Fibroblast of lung (primary cell): Measurements from ENCODE around the gene CALHM6. TPM values are rescaled to one million over a fixed set of nuclear protein-coding genes. Genes with fewer than 3 reads are reported as not detected.

Experiments used
- DNase-seq, 2 donors: peaks; one replicate each; pipeline versions ENCODE4 v3.0.0 to v3.0.0-alpha.2; 2010; ENCODE audit warnings: low read depth in 2 of 2
- H2AFZ ChIP-seq: 2 replicates; pipeline ENCODE4 v1.5.1; 2012; ENCODE audit warnings: low read length, control low read depth, inconsistent platforms
- H3K27ac ChIP-seq: 2 replicates; pipeline ENCODE4 v1.5.1; 2011; ENCODE audit warnings: low read length, control low read depth; ENCODE audit not compliant: insufficient read depth
- H3K27me3 ChIP-seq: 2 replicates; pipeline ENCODE4 v1.5.1; 2011; ENCODE audit warnings: mild to moderate bottlenecking, low read length; ENCODE audit not compliant: control insufficient read depth, insufficient read depth
- H3K36me3 ChIP-seq: 2 replicates; pipeline ENCODE4 v1.5.1; 2011; ENCODE audit warnings: low read length; ENCODE audit not compliant: control insufficient read depth, insufficient read depth
- H3K4me1 ChIP-seq: 2 replicates; pipeline ENCODE4 v1.5.1; 2011; ENCODE audit warnings: low read length; ENCODE audit not compliant: control insufficient read depth, insufficient read depth; ENCODE audit errors: extremely low read depth
- H3K4me2 ChIP-seq: 2 replicates; pipeline ENCODE4 v1.5.1; 2011; ENCODE audit warnings: low read length, control low read depth; ENCODE audit not compliant: insufficient read depth; ENCODE audit errors: extremely low read depth
- H3K4me3 ChIP-seq, 4 experiments: fragments of 200-600 bp in 1 of 4; sonication (generic) in 1 of 4; replicated peaks in 1 of 4; 2 replicates each; pipeline ENCODE4 v1.5.1; 2011 to 2016; ENCODE audit warnings: low read length in 4 of 4, low read depth in 3 of 4, mild to moderate bottlenecking in 3 of 4, control low read depth in 2 of 4, inconsistent platforms in 1 of 4, mixed read lengths in 1 of 4; ENCODE audit not compliant: insufficient read depth in 1 of 4; ENCODE audit errors: control extremely low read depth in 1 of 4
- H3K79me2 ChIP-seq: 2 replicates; pipeline ENCODE4 v1.5.1; 2012; ENCODE audit warnings: mild to moderate bottlenecking, low read length, inconsistent platforms; ENCODE audit not compliant: control insufficient read depth, insufficient read depth
- H3K9ac ChIP-seq: 2 replicates; pipeline ENCODE4 v1.5.1; 2011; ENCODE audit warnings: mild to moderate bottlenecking, low read length, control low read depth; ENCODE audit not compliant: insufficient read depth
- H3K9me3 ChIP-seq: 2 replicates; pipeline ENCODE4 v1.5.1; 2012; ENCODE audit warnings: low read depth, low read length; ENCODE audit not compliant: control insufficient read depth, insufficient read depth
- H4K20me1 ChIP-seq: 2 replicates; pipeline ENCODE4 v1.5.1; 2011; ENCODE audit warnings: low read length; ENCODE audit not compliant: control insufficient read depth, insufficient read depth; ENCODE audit errors: extremely low read depth
- CTCF ChIP-seq, 2 donors: IDR thresholded peaks in 1 of 2; conservative IDR thresholded peaks in 1 of 2; 1 replicate in 1 of 2; 2 replicates in 1 of 2; pipeline ENCODE4 v1.5.1; 2011 to 2012; ENCODE audit warnings: low read length in 2 of 2, control low read depth in 1 of 2, inconsistent platforms in 1 of 2, low read depth in 1 of 2, mild to moderate bottlenecking in 1 of 2
- EZH2 ChIP-seq: IDR thresholded peaks from 2 replicates; pipeline ENCODE4 v1.5.1; 2012; ENCODE audit warnings: low read length, control low read depth, mild to moderate bottlenecking; ENCODE audit errors: missing control alignments
- polyA plus RNA-seq, 2 donors: library from polyadenylated mRNA; depleted of rRNA in 1 of 2; stranded (reverse) in 1 of 2; unstranded in 1 of 2; fragments of >200 nt; gene quantifications; 2 replicates each; pipeline ENCODE4 v1.2.1, GENCODE V29; 2011 to 2012; ENCODE audit warnings: missing spikeins in 1 of 2
- total RNA-seq: library from RNA; depleted of rRNA; stranded (reverse); fragments of >200 nt; gene quantifications from 2 replicates; pipeline ENCODE4 v1.2.1, GENCODE V29; 2014

Gene CALHM6
- total and polyA plus RNA-seq, 2 donors (not counting 1 experiment from before 2014, with no cell fraction given): 0.33 to 1.3 TPM

- no peaks in the 10 kb centered on the region for H3K79me2 ChIP-seq
- no peaks in the 10 kb centered on the region for H3K27me3 ChIP-seq
- no peaks in the 10 kb centered on the region for H3K36me3 ChIP-seq
- no peak overlapping the region for H3K27ac ChIP-seq
- H3K9me3 ChIP-seq: no peaks in the 10 kb centered on the region
- H3K4me1 ChIP-seq: peaks cover 10% of the 10 kb centered on the region
- TF ChIP-seq EZH2 (no peak), CTCF (conservative IDR thresholded peaks at IDR 0.05 in 1 of 2, IDR thresholded peaks at IDR 0.05 in 1 of 2; ENCODE audit: low read depth in 1 of 2, low read length in 2 of 2) (no peak)
- no peak for DNase-seq
- H3K4me2 ChIP-seq: no peak overlapping the region
- no peaks in the 10 kb centered on the region for H4K20me1 ChIP-seq
- H2AFZ ChIP-seq: no peak overlapping the region
- no peak overlapping the region for H3K4me3 ChIP-seq
- no peak overlapping the region for H3K9ac ChIP-seq
Measured at GRCh38 chr6:116450769-116451740, 10.1 kb upstream of the CALHM6 start.

GRCh38 chr6:116451916-116452315 lies 9.3 kb upstream of the CALHM6 start:
- H3K27ac ChIP-seq: no peak overlapping the region
- TF ChIP-seq EZH2 (no peak), CTCF (conservative IDR thresholded peaks at IDR 0.05 in 1 of 2, IDR thresholded peaks at IDR 0.05 in 1 of 2; ENCODE audit: low read depth in 1 of 2, low read length in 2 of 2) (no peak)
- no peaks in the 10 kb centered on the region for H3K9me3 ChIP-seq
- no peak overlapping the region for H3K4me3 ChIP-seq
- no peak overlapping the region for H3K4me2 ChIP-seq
- peaks cover 6% of the 10 kb centered on the region for H3K4me1 ChIP-seq
- H3K36me3 ChIP-seq: no peaks in the 10 kb centered on the region
- H3K9ac ChIP-seq: no peak overlapping the region
- H3K27me3 ChIP-seq: no peaks in the 10 kb centered on the region
- no peak overlapping the region for H2AFZ ChIP-seq
- no peak for DNase-seq
- H4K20me1 ChIP-seq: no peaks in the 10 kb centered on the region
- no peaks in the 10 kb centered on the region for H3K79me2 ChIP-seq

GRCh38 chr6:116452531-116452930 lies 8.6 kb upstream of the CALHM6 start:
- Histone ChIP-seq H3K27ac (no peak overlapping the region), H3K79me2 (no peaks in the 10 kb centered on the region), H3K4me2 (no peak overlapping the region), H3K27me3 (no peaks in the 10 kb centered on the region), H3K4me1 (peaks cover 3% of the 10 kb centered on the region), H3K9ac (no peak overlapping the region), H4K20me1 (no peaks in the 10 kb centered on the region), H3K9me3 (no peaks in the 10 kb centered on the region), H2AFZ (no peak overlapping the region), H3K36me3 (no peaks in the 10 kb centered on the region), H3K4me3 (no peak overlapping the region)
- no peak for DNase-seq
- TF ChIP-seq EZH2 (no peak), CTCF (conservative IDR thresholded peaks at IDR 0.05 in 1 of 2, IDR thresholded peaks at IDR 0.05 in 1 of 2; ENCODE audit: low read depth in 1 of 2, low read length in 2 of 2) (no peak)
